ENCODE measurements around the gene EDNRA.

DNA sequence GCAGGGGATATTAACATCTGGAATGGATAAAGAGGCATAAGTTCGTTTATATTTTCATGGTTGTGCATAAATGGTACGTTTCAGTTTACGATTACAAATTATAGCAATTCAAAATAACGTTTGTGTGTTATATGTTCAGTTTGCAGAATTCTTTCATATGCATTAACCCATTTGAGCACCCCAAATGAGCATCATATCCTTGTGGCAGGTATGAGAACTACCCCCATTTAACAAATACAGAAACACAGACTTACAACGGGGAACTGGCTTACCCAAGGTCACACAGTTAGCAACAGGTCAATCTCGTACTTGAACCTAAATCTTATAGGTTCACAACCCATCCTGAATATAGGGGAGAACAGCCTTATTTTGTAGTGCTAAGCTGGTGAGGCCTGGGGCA is 33.1 kb downstream of the EDNRA start:
- TF ChIP-seq, protein P1, sequence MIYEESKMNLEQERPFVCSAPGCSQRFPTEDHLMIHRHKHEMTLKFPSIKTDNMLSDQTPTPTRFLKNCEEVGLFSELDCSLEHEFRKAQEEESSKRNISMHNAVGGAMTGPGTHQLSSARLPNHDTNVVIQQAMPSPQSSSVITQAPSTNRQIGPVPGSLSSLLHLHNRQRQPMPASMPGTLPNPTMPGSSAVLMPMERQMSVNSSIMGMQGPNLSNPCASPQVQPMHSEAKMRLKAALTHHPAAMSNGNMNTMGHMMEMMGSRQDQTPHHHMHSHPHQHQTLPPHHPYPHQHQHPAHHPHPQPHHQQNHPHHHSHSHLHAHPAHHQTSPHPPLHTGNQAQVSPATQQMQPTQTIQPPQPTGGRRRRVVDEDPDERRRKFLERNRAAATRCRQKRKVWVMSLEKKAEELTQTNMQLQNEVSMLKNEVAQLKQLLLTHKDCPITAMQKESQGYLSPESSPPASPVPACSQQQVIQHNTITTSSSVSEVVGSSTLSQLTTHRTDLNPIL (CRISPR knock-in tag; IDR thresholded peaks at IDR 0.05; ENCODE audit: low read depth) = no peak
- TF ChIP-seq ZFP30 (CRISPR knock-in tag; IDR thresholded peaks at IDR 0.05) (no peak), ZFP3 (CRISPR knock-in tag; IDR thresholded peaks at IDR 0.05) (no peak), ZNF565 (CRISPR knock-in tag; conservative IDR thresholded peaks at IDR 0.05; ENCODE audit: low read depth) (no peak), SNAI2 (CRISPR knock-in tag; IDR thresholded peaks at IDR 0.05) (no peak), ARNTL (CRISPR knock-in tag; IDR thresholded peaks at IDR 0.05; ENCODE audit: borderline replicate concordance, low read depth) (no peak)
- TF ChIP-seq, protein P2, sequence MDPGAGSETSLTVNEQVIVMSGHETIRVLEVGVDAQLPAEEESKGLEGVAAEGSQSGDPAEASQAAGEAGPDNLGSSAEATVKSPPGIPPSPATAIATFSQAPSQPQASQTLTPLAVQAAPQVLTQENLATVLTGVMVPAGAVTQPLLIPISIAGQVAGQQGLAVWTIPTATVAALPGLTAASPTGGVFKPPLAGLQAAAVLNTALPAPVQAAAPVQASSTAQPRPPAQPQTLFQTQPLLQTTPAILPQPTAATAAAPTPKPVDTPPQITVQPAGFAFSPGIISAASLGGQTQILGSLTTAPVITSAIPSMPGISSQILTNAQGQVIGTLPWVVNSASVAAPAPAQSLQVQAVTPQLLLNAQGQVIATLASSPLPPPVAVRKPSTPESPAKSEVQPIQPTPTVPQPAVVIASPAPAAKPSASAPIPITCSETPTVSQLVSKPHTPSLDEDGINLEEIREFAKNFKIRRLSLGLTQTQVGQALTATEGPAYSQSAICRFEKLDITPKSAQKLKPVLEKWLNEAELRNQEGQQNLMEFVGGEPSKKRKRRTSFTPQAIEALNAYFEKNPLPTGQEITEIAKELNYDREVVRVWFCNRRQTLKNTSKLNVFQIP (CRISPR knock-in tag; IDR thresholded peaks at IDR 0.05; ENCODE audit: borderline replicate concordance, low read depth) = no peak
- TF ChIP-seq, protein P3, sequence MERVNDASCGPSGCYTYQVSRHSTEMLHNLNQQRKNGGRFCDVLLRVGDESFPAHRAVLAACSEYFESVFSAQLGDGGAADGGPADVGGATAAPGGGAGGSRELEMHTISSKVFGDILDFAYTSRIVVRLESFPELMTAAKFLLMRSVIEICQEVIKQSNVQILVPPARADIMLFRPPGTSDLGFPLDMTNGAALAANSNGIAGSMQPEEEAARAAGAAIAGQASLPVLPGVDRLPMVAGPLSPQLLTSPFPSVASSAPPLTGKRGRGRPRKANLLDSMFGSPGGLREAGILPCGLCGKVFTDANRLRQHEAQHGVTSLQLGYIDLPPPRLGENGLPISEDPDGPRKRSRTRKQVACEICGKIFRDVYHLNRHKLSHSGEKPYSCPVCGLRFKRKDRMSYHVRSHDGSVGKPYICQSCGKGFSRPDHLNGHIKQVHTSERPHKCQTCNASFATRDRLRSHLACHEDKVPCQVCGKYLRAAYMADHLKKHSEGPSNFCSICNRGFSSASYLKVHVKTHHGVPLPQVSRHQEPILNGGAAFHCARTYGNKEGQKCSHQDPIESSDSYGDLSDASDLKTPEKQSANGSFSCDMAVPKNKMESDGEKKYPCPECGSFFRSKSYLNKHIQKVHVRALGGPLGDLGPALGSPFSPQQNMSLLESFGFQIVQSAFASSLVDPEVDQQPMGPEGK (CRISPR knock-in tag; IDR thresholded peaks at IDR 0.05; ENCODE audit: borderline replicate concordance) = no peak
